CD4-positive, alpha-beta memory T cell (primary cell): ENCODE data around the gene LXN. TPM values are rescaled to one million over a fixed set of nuclear protein-coding genes. Genes with fewer than 3 reads are reported as not detected.
A peak's percentile ranks its signal among the peaks of the same experiment; 100 is the strongest.

Experiments
- CTCF ChIA-PET: fragments of 350-600 bp; sonication (Branson Sonifier 250); formaldehyde crosslinking; loops from one replicate; lab custom pipeline; 2021; ENCODE audit warnings: inconsistent platforms; ENCODE audit not compliant: partially characterized antibody; lab: Charles Lee
- POLR2A ChIA-PET: fragments of 350-600 bp; sonication (Branson Sonifier 250); formaldehyde crosslinking; loops from one replicate; lab custom pipeline; 2021; ENCODE audit not compliant: partially characterized antibody; lab: Charles Lee
- DNase-seq, 5 donors: peaks; one replicate each; pipeline versions ENCODE4 v3.0.0 to v3.0.0-alpha.2; 2020 to 2022; ENCODE audit warnings: mixed read lengths in 1 of 5
- H3K27ac ChIP-seq: one replicate; pipeline ENCODE4 v1.7.0; 2013; ENCODE audit warnings: low read depth, low read length
- H3K27me3 ChIP-seq: 2 replicates; pipeline ENCODE4 v1.7.0; 2013; ENCODE audit warnings: mild to moderate bottlenecking, low read length, moderate library complexity; ENCODE audit not compliant: insufficient read depth
- H3K36me3 ChIP-seq: 2 replicates; pipeline ENCODE4 v1.7.0; 2013; ENCODE audit warnings: mild to moderate bottlenecking, low read length, moderate library complexity; ENCODE audit not compliant: insufficient read depth
- H3K4me1 ChIP-seq: 2 replicates; pipeline ENCODE4 v1.7.0; 2013; ENCODE audit warnings: mild to moderate bottlenecking, low read length, moderate library complexity; ENCODE audit not compliant: insufficient read depth
- H3K4me3 ChIP-seq, 2 donors: one replicate each; pipeline ENCODE4 v1.7.0; 2013; ENCODE audit warnings: low read length in 2 of 2, mild to moderate bottlenecking in 1 of 2
- H3K9me3 ChIP-seq, 2 donors: one replicate each; pipeline ENCODE4 v1.7.0; 2013; ENCODE audit warnings: low read length in 2 of 2, control low read depth in 1 of 2; ENCODE audit not compliant: control insufficient read depth in 1 of 2
- H3K27ac Mint-ChIP-seq, 7 donors: one replicate each; pipeline ENCODE4 v1.8.0; 2020 to 2021; ENCODE audit warnings: mixed read lengths in 7 of 7, mild to moderate bottlenecking in 6 of 7, inconsistent platforms in 3 of 7, moderate library complexity in 3 of 7
- H3K27me3 Mint-ChIP-seq, 2 donors: one replicate each; pipeline ENCODE4 v1.8.0; 2020 to 2021; ENCODE audit warnings: mixed read lengths in 2 of 2
- H3K36me3 Mint-ChIP-seq, 2 donors: one replicate each; pipeline ENCODE4 v1.8.0; 2020 to 2021; ENCODE audit warnings: mixed read lengths in 2 of 2, inconsistent platforms in 1 of 2, mild to moderate bottlenecking in 1 of 2
- H3K4me1 Mint-ChIP-seq, 4 donors: one replicate each; pipeline ENCODE4 v1.8.0; 2020 to 2021; ENCODE audit warnings: mixed read lengths in 4 of 4, mild to moderate bottlenecking in 1 of 4
- H3K4me3 Mint-ChIP-seq, 8 donors: one replicate each; pipeline ENCODE4 v1.8.0; 2020 to 2021; ENCODE audit warnings: mixed read lengths in 8 of 8, mild to moderate bottlenecking in 7 of 8, moderate library complexity in 6 of 8, inconsistent platforms in 3 of 8
- H3K9me3 Mint-ChIP-seq, 8 donors: one replicate each; pipeline ENCODE4 v1.8.0; 2020 to 2021; ENCODE audit warnings: mixed read lengths in 8 of 8, mild to moderate bottlenecking in 5 of 8, inconsistent platforms in 3 of 8, moderate library complexity in 1 of 8
- intact Hi-C: fragments of 100-400 bp; cut with micrococcal nuclease; formaldehyde crosslinking; loops from one replicate; pipeline ENCODE4 v1.15.1; 2023
- polyA plus RNA-seq, 2 donors: library from polyadenylated mRNA; unstranded; fragments of 300-500 nt; fragmentation: Illumina TruSeq; gene quantifications; one replicate each; pipeline ENCODE4 v1.2.3, GENCODE V29; 2021
- total RNA-seq, 2 experiments: library from RNA; stranded (reverse); gene quantifications; one replicate each; pipeline ENCODE4 v1.2.3, GENCODE V29; 2021

LXN gene
- 1 to 10 TPM; 7.7 to 8.1 TPM for total RNA-seq
- polyA plus RNA-seq, result 10 to 100 TPM; 14.3 to 27.5 TPM

DNA sequence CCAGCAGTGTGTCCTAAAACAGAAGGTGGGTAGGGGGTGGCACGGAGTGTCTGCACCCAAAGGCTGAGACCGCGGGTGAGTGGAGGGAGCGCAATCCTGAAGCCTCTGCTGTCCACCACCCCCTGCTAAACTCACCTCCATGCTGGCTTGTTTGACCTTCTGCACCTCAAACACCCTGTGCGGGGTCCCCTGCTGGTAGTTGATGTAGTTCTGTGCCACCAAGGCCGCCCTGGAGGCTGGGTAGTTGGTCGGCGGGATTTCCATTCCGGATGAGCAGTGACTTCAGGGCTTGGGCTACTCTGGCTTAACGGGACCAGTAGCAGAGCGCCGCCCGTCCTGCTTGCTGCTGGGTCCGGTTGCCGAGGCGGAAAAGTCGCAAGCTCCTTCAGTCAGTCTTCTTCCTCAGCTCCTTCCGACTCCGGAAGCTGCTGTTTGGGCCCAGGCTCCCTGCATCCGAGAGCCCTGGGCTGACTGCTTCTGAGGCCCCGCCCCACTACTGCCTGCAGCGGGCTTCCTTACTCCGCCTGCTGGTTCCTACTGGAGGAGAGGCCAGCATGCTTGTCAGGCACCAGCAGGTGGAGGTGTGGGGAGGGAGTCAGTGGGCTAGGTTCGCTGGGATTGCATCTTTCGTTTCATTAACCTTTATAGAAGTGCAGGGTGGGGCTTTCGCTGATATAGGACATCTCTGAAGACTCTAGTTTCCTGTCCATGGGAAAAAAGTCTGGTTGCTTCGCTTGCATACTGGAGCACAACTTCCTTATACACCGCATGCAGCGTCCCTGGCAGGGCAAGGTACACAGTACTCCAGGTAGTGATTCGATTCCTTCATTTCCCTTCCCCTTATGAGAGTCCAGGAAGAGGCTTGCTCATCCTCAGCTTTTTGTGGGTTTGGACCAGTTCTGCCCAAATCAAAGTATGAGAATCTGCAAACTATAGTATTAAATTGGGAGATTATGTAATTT lies at the start of gene LXN:
TSS of gene LXN (minus strand) at position 434 of the 962 bp plus-strand sequence. CDS start at position 264, 170 bp downstream.
- Mint-ChIP-seq H3K27me3 (no peaks in the 10 kb centered on the region), H3K9me3 (no peaks in the 10 kb centered on the region), H3K4me1 (peaks cover 12 to 32% (median 22%) of the 10 kb centered on the region in 4 donors), H3K4me3 (peak within 1 kb of the TSS; percentile 92 to 99 (median 96)), H3K36me3 (peaks cover 17 to 39% of the 10 kb centered on the region in 2 donors), H3K27ac (peak within 1 kb of the TSS; percentile 81 to 97 (median 96))
- intact Hi-C loops, result loop anchor here (1.0 to 10.0 kb wide), 5 partner anchors 13 to 1892 kb away; partner anchors contain the start of genes GFM1 and KPNA4
- H3K27ac ChIP-seq, result peak within 1 kb of the TSS; percentile 63
- peak within 1 kb of the TSS; percentile 62 to 64 for H3K4me3 ChIP-seq
- H3K4me1 ChIP-seq, result peaks cover 19% of the 10 kb centered on the region
- ChIA-PET POLR2A (interaction anchor here (0.9 to 2.3 kb wide), 4 partner anchors 9 to 50 kb away, joined by 3 to 10 read pairs (median 6); partner anchors contain the start of gene GFM1), CTCF (interaction anchor here (0.6 to 4.1 kb wide), 14 partner anchors 11 to 131 kb away, joined by 3 to 51 read pairs (median 6); partner anchors contain the start of gene GFM1)
- H3K9me3 ChIP-seq, result no peaks in the 10 kb centered on the region
- H3K27me3 ChIP-seq, result no peaks in the 10 kb centered on the region
- peaks cover 8% of the 10 kb centered on the region for H3K36me3 ChIP-seq
- peak; percentile 76 to 89 (median 79) for DNase-seq

- intact Hi-C loops, result loop anchor here (5.0 kb wide), 1 partner anchor 50 kb away; the partner anchor contains the start of gene LXN
- Mint-ChIP-seq H3K27me3 (no peaks in the 10 kb centered on the region), H3K4me1 (peaks cover 34 to 61% (median 51%) of the 10 kb centered on the region in 4 donors), H3K36me3 (peaks cover 10 to 14% of the 10 kb centered on the region in 2 donors), H3K9me3 (peaks cover 0 to 3% (median 0%) of the 10 kb centered on the region in 8 donors), H3K27ac (peak overlapping the region in 6 of 7 donors; percentile 3 to 98 (median 92)), H3K4me3 (peak overlapping the region in 4 of 8 donors; percentile 17 to 81 (median 65))
- H3K36me3 ChIP-seq, result no peaks in the 10 kb centered on the region
- H3K27ac ChIP-seq, result no peak overlapping the region
- POLR2A ChIA-PET, result interaction anchor here (0.7 to 3.7 kb wide), 6 partner anchors 10 to 80 kb away, joined by 3 to 25 read pairs (median 5); partner anchors contain the start of genes LXN, MFSD1 and RARRES1
- CTCF ChIA-PET, result interaction anchor here (1.4 to 8.2 kb wide), 6 partner anchors 9 to 80 kb away, joined by 3 to 136 read pairs (median 8); partner anchors contain the start of genes GFM1, LXN, MFSD1 and RARRES1
- no peaks in the 10 kb centered on the region for H3K27me3 ChIP-seq
- no peaks in the 10 kb centered on the region for H3K9me3 ChIP-seq
- DNase-seq, result peak in 3 of 5 donors; percentile 14 to 32 (median 22)
- no peak overlapping the region for H3K4me3 ChIP-seq
- peaks cover 37% of the 10 kb centered on the region for H3K4me1 ChIP-seq
These were observed 49.7 kb upstream of the LXN start for GRCh38 chr3:158722108-158722507.

- H3K27ac ChIP-seq, result no peak overlapping the region
- Mint-ChIP-seq H3K4me3 (no peak overlapping the region), H3K9me3 (peaks cover 0 to 3% (median 0%) of the 10 kb centered on the region in 8 donors), H3K27me3 (no peaks in the 10 kb centered on the region), H3K27ac (no peak overlapping the region), H3K36me3 (peaks cover 17 to 21% of the 10 kb centered on the region in 2 donors), H3K4me1 (peaks cover 32 to 38% (median 36%) of the 10 kb centered on the region in 4 donors)
- H3K27me3 ChIP-seq, result no peaks in the 10 kb centered on the region
- intact Hi-C loops, result no loop called here
- H3K4me3 ChIP-seq, result no peak overlapping the region
- no peaks in the 10 kb centered on the region for H3K9me3 ChIP-seq
- CTCF ChIA-PET, result interaction anchor here (1.1 to 1.6 kb wide), 2 partner anchors 9 to 73 kb away, joined by 3 to 12 read pairs; no protein-coding TSS in a partner anchor
- peaks cover 30% of the 10 kb centered on the region for H3K4me1 ChIP-seq
- no peaks in the 10 kb centered on the region for H3K36me3 ChIP-seq
- DNase-seq, result no peak
- POLR2A ChIA-PET, result no interaction called here
These were observed 46.2 kb upstream of the LXN start for GRCh38 chr3:158718490-158719170.

- Histone ChIP-seq H3K4me1 (peaks cover 19% of the 10 kb centered on the region), H3K36me3 (no peaks in the 10 kb centered on the region), H3K9me3 (no peaks in the 10 kb centered on the region), H3K27ac (no peak overlapping the region), H3K4me3 (no peak overlapping the region), H3K27me3 (no peaks in the 10 kb centered on the region)
- intact Hi-C loops, result no loop called here
- CTCF ChIA-PET, result interaction anchor here (0.9 to 2.2 kb wide), 2 partner anchors 9 to 10 kb away, joined by 3 to 6 read pairs; no protein-coding TSS in a partner anchor
- no peak for DNase-seq
- peaks cover 23 to 28% (median 27%) of the 10 kb centered on the region in 4 donors for H3K4me1 Mint-ChIP-seq
- peak overlapping the region in 4 of 7 donors; percentile 2 to 57 (median 32) for H3K27ac Mint-ChIP-seq
- POLR2A ChIA-PET, result no interaction called here
- H3K9me3 Mint-ChIP-seq, result peaks cover 0 to 3% (median 0%) of the 10 kb centered on the region in 8 donors
- H3K36me3 Mint-ChIP-seq, result peaks cover 24 to 30% of the 10 kb centered on the region in 2 donors
- H3K4me3 Mint-ChIP-seq, result no peak overlapping the region
- H3K27me3 Mint-ChIP-seq, result no peaks in the 10 kb centered on the region
These were observed 45.1 kb upstream of the LXN start for GRCh38 chr3:158717576-158717975.

- Mint-ChIP-seq H3K36me3 (peaks cover 50 to 52% of the 10 kb centered on the region in 2 donors), H3K27ac (peak overlapping the region in 1 of 7 donors; percentile 57), H3K4me1 (peaks cover 0 to 8% (median 2%) of the 10 kb centered on the region in 4 donors), H3K4me3 (no peak overlapping the region), H3K9me3 (no peaks in the 10 kb centered on the region), H3K27me3 (no peaks in the 10 kb centered on the region)
- ChIA-PET POLR2A (no interaction called here), CTCF (interaction anchor here (1.2 to 2.4 kb wide), 4 partner anchors 10 to 53 kb away, joined by 3 to 15 read pairs (median 8); no protein-coding TSS in a partner anchor)
- Histone ChIP-seq H3K4me3 (no peak overlapping the region), H3K9me3 (no peaks in the 10 kb centered on the region), H3K27me3 (no peaks in the 10 kb centered on the region), H3K4me1 (no peaks in the 10 kb centered on the region), H3K36me3 (no peaks in the 10 kb centered on the region), H3K27ac (no peak overlapping the region)
- DNase-seq, result no peak
- intact Hi-C loops, result no loop called here
These were observed 40.6 kb upstream of the LXN start for GRCh38 chr3:158713094-158713499.

DNA sequence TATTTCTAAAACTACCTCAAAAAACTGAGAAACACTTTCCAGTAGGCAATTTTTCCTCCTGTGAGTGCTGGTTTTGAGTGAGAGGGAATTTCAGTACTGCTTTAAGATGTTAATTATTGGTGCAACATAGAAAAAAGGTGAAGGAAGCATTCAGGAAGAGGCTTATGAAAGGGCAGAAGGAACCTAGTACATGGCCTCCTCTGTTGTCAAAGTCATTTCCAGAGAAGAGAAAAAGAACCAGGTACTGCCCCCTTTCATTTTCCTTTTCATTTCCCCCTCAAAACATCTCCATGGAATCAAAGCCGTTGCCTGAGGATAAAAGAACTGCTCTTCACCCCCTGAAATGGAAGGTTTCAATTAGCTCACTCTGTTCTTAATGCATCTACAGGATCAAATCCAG lies 40.0 kb upstream of the LXN start:
- H3K36me3 Mint-ChIP-seq, result peaks cover 55 to 58% of the 10 kb centered on the region in 2 donors
- H3K27ac Mint-ChIP-seq, result peak overlapping the region in 1 of 7 donors; percentile 37
- Histone ChIP-seq H3K4me3 (no peak overlapping the region), H3K36me3 (no peaks in the 10 kb centered on the region), H3K27me3 (no peaks in the 10 kb centered on the region), H3K27ac (no peak overlapping the region), H3K9me3 (no peaks in the 10 kb centered on the region), H3K4me1 (no peaks in the 10 kb centered on the region)
- intact Hi-C loops, result no loop called here
- H3K4me3 Mint-ChIP-seq, result no peak overlapping the region
- ChIA-PET POLR2A (no interaction called here), CTCF (interaction anchor here (1.6 to 2.4 kb wide), 3 partner anchors 10 to 52 kb away, joined by 7 to 15 read pairs (median 9); no protein-coding TSS in a partner anchor)
- no peaks in the 10 kb centered on the region for H3K9me3 Mint-ChIP-seq
- H3K27me3 Mint-ChIP-seq, result no peaks in the 10 kb centered on the region
- H3K4me1 Mint-ChIP-seq, result peaks cover 0 to 8% (median under 1%) of the 10 kb centered on the region in 4 donors
- DNase-seq, result no peak
